HK-2 (cell line): ENCODE results near the gene MCU.
A peak's percentile ranks its signal among the peaks of the same experiment; 100 is the strongest.
"Not testable (repeated sequence)": the region's sequence is repeated elsewhere in the genome, so short reads cannot be mapped to it uniquely, and the experiment has no call there.

ENCODE experiments used
- DNase-seq: peaks from one replicate; pipeline ENCODE4 v3.0.0-alpha.2; 2018; ENCODE audit not compliant: unreplicated experiment

Gene MCU

DNA sequence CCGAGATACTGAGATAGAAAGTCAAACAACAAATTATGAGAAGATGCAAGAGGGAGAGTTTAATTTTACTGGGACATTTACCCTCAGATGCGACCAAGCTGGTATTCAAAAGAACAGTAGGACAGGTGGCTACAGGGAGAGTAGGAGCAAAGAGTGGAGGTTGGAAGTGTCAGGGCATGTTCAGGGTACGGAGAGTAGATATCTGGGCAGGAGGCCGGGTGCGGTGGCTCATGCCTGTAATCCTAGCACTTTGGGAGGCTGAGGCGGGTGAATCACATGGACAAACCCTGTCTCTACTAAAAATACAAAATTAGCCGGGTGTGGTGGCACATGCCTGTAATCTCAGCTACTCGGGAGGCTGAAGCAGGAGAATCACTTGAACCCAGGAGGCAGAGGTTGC is 5.5 kb upstream of the MCU start:
- not testable (repeated sequence) for DNase-seq

- no peak for DNase-seq
Measured at GRCh38 chr10:72687035-72687434, 4.9 kb upstream of the MCU start.

DNA sequence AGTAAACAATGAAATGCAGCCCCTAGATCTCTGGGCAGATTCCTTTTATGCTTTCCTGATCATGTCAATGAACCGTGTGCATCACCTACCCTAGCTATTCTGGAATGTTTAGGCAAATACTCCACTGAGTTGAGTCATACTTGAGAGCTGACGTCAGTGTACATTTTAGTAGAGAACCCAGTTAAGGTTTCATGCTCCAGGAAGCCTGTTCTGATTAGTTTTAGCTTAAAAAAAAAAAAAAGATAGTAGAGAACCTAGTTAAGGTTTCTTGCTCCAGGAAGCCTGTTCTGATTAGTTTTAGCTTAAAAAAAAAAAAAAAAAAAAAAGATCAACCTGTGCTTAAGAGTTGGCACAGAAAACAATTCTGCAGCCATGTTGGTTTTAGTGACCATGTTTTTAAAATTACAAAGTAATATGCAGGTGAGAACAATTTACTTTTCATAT is 3.7 kb upstream of the MCU start:
- DNase-seq: peak; percentile 38

- no peak for DNase-seq
Measured at GRCh38 chr10:72689660-72690059, 2.3 kb upstream of the MCU start.

DNA sequence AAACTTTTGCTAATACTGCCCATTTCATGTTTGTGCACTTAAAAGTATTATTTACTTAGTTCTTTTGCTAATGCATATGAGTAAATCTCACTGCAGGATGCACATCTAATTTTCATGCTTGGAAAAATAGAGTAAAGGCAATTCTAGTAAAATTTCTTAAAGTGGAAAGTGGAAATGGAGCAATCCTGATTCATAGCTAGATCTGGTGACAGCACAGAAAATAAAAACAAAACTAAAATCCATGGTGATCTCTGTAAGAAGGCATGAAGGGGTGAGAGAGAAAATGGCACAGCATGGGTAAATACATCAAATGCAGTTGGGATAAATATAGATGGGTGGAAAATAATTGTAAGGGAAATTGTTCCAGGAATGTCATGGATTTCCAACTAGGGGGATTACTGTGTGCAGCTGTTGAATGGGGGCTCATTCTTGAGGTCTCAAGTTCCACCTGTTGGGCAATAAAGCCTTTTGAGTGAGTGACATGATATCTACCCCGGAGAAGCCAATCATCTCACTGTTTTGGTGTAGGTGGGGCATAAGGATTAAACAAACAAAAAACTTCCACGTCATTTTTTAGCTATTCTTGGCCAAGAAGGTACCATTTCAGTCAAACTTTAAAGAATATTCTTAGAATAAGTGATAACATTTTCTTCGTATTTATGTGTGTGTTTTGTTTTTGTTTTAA is 1.7 kb upstream of the MCU start:
- DNase-seq: no peak

GRCh38 chr10:72691470-72691862 is 477 bp upstream of the MCU start:
- no peak for DNase-seq

DNA sequence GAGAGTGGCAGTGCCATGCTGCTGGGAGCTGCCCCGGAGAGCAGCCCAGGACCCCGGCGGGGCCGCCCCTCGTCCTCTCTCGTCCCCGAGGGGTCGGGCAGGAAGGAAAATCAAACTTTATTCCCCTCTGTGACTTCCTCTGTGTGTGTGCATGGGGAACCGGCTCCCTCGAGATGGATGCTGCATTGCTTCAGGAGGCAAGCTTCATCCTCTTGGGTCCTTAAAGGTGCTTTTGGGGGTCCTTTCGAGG is 726 bp downstream of the MCU start:
- DNase-seq: no peak

DNA sequence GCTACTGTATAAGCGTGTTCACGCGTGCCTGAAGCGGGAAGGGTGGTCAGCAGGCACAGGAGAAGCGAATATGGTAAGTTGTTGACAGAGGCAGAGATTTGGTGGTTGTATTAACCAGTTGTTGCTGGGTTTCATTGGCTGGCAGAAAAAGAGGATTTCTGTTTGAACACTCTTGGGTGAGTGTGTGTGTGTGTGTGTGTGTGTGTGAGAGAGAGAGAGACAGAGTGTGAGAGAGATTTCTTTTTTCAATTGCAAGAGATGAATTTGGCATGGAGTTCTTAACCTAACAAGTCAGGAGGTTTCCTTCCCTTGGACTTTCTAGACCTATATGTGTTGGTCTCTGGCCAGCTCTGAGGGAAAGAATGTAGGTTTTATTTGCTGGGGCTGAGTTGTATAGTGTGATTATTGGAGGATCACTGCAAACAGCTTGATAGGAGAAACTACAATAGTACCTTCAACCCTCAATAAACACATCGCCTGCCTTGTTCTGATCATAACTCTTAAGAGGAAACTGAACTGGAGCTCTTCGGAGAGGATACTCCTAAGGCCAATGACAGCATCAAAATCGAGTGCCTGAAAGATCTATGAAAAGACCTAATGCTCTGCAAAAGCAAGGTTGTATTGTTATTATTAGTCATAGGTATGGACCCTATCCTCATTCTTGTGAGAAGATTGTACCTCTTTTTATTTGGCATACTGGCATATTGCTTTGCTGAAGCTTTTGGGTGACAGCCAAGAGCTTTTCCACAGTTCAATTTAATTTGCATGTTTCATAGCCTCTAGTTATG is 1.2 kb downstream of the MCU start:
- DNase-seq: no peak

DNA sequence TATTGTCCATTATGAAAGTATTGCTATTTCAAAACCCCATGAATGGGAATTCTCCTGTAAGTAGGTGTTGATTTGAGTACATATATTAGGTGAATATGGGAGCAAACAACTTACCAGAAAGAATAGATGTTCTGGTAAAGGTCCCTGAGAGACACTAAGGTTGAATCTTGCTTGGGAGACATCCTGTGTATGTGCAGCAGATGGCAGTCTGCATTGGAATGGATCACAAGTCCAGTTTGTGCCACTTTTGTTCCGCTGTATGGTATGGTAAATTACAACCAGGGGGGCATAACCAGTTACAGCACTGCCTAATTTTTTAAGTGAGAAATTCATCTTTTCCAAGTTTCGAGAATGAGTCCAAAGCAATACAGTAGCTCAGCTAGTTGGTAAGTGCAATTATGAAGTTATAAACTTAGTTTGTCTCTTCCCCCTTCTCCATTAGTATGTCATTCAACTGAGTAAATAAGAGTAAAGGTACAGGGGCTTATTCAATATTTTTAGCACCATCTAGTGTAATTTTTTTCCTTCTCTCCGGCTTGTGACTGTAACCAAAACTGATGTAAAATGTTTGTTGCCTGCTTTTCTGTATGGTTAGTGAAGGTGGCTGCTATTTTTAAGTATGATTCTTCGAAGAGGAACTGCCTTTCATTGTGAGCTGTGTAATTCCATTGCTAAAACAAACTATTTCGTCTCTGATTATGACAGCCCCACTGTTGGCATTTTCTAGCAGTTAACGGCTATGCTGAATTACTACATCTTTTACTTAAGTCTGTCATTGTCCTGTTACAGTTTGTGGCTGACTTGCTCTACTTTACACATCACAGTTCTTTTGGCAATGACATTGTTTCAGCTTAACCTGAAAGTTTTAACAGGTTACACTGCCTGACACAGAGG is 2.8 kb downstream of the MCU start:
- DNase-seq: no peak

- no peak for DNase-seq
Measured at GRCh38 chr10:72695496-72695895, 3.6 kb downstream of the MCU start.

GRCh38 chr10:72697716-72698115 is 5.8 kb downstream of the MCU start:
- DNase-seq: no peak

GRCh38 chr10:72702465-72702864 is 10.5 kb downstream of the MCU start:
- not testable (repeated sequence) for DNase-seq

DNA sequence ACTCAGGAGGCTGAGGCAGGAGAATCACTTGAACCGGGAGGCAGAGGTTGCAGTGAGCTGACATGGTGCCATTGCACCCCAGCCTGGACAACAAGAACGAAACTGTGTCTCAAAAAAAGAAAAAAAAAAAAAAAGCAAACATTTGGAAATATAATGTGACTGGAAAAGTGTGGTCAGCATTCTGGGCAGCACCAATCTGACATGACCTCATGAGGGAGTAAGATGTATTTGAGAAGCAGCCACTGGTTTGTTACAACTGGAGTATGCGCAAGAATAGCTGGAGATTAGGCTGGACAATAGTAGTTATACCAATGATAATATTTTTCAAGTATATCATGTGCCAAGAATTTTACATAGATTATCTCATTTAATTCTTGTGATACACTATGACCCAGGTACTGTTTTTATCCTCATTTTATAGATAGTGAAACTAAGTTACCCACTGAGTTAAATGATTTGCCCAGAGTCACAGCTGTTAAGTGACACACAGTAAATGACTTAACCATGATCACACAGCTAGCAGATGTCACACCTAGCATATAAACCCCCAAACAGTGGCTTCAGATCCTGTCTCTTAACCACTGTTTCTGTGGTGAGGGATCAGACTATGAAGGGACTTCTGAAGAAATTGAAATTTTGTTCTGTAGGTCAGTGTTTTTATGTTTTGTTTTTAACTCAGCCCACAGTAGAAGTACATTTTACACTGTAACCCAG is 11.1 kb downstream of the MCU start:
- no peak for DNase-seq

GRCh38 chr10:72704117-72704516 is 12.2 kb downstream of the MCU start:
- no peak for DNase-seq

DNA sequence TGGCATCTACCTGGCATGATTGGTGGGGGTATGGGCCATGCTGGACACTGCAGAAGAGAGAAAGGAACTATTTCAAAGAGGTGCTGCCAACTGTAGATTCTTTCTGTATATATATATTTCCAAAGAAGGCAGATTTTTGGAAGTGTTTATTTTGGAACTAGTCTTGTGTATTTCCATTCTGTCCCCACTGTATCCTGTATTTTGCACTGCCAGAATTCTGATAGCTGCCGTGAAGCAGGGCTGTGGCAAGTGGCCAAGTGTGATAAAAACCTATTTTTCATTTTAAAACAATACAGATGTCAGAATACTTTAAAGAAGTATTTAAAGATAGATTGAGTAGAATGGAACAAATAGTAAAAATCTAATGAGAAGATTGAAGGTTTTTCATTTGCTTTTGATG is 17.1 kb downstream of the MCU start:
- DNase-seq: no peak

- no peak for DNase-seq
Measured at GRCh38 chr10:72712136-72712535, 20.2 kb downstream of the MCU start.

DNA sequence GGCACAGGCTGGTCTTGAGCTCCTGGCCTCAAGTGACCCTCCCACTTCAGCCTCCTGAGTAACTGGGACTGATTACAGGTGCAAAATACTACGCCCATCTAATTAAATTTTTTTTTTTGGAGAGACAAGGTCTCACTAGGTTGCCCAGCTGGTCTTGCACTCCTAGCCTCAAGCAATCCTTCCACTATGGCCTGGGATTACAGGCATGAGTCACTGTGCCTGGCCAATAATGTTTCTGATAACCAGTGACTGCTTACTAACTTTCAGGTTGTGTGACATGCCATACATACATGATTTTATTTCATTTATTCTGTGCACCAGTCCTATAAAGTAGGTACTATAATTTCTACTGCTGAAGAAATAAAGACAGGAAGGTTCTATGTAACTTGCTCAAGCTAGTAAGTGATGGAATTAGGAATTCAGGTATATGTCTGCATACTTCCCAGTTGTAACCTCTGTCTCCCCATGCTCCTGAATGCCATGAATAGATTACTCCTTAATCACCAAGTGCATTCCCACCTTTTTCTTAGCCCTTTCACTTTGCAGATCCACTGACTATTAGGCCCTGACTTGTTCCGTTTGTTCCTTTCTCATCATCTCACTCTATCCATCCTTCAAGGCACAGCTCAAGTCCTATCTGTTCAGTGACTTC is 28.1 kb downstream of the MCU start:
- no peak for DNase-seq

- no peak for DNase-seq
Measured at GRCh38 chr10:72720814-72721660, 29.1 kb downstream of the MCU start.

GRCh38 chr10:72727130-72727529 is 35.2 kb downstream of the MCU start:
- no peak for DNase-seq

- DNase-seq: no peak
Measured at GRCh38 chr10:72728462-72728861, 36.5 kb downstream of the MCU start.

DNA sequence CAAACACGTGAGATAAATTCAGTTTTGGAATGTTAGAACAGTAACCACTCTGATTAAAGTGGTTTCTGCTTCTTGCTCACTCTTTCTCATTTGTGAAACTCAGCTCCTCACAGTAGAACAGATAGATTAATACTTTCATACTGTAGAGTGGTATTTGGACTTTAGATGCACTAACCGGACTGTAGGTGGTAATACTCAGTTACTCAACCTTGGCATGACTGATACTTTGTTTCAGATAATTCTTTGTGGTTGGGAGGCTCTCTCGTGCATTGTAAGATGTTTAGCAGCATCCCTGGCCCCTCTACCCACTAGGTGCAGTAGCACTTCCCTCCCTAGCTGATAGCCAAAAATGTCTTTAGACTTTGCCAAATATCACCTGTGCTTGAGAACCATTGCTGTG is 37.6 kb downstream of the MCU start:
- DNase-seq: no peak
